ENCODE measurements around the gene ARHGEF25. TPM values are rescaled to one million over a fixed set of nuclear protein-coding genes. Genes with fewer than 3 reads are reported as not detected.
"Not testable (repeated sequence)": the region's sequence is repeated elsewhere in the genome, so short reads cannot be mapped to it uniquely, and the experiment has no call there.

ARHGEF25 gene
- total RNA-seq, 1 experiment from 2014 or later, result 12.9 TPM

DNA sequence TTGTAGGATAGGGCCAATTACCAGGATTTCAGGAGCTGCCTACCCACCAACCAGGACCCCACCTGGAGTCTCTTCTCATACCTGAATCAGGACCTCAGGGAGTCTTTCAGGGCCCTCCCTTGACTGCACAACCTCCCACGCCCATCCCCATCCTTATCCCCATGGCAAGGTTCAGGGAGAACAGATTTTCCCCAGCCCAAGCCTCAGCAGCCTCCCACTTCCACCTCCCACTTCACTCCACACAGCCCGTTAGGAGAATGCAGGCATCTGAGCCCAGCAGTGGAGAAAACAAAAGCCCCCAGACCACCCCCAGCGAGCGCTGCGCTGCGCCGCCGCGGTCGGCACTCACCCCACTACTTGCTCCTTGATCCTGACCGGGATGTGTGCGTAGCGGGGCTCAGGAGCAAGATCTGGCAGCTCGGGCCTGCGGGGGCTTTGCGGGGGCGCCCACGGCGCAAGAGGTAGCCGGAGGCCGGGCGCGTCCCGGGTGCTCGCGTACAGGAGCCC is 20.4 kb downstream of the ARHGEF25 start:
- no peaks in the 10 kb centered on the region for H3K79me2 ChIP-seq (ENCODE audit: low read depth)
- no peaks in the 10 kb centered on the region for H3K27me3 ChIP-seq (ENCODE audit: insufficient read depth, low read depth)
- no peak for TF ChIP-seq EZH2 (IDR thresholded peaks at IDR 0.05; ENCODE audit: low read depth)
- TF ChIP-seq CTCF (conservative IDR thresholded peaks at IDR 0.05), result no peak
- no peaks in the 10 kb centered on the region for H3K9me2 ChIP-seq (ENCODE audit: insufficient read depth)
- H3K27ac ChIP-seq, result no peak overlapping the region
- DNase-seq, result no peak
- POLR2A ChIA-PET (ENCODE audit: unreplicated experiment), result no interaction called here
- intact Hi-C loops (cut with micrococcal nuclease; ENCODE audit: unreplicated experiment), result loop anchor here (5.0 kb wide), 2 partner anchors 61 to 169 kb away; partner anchors contain the start of gene OS9
- no peak overlapping the region; the same call in 1 of the 2 replicates for H3K4me3 ChIP-seq
- H3K4me2 ChIP-seq, result peak overlapping the region; percentile 90; the same call in 1 of the 2 replicates
- H3K9me3 ChIP-seq (ENCODE audit: insufficient read depth, low read depth), result no peaks in the 10 kb centered on the region
- no peaks in the 10 kb centered on the region for H3K36me3 ChIP-seq (ENCODE audit: low read depth)
- no TSS peak for BruUV-seq (replicated peaks)
- H2AFZ ChIP-seq, result no peak overlapping the region
- H3F3A ChIP-seq (ENCODE audit: insufficient read depth, low read depth), result no peaks in the 10 kb centered on the region
- CTCF ChIA-PET, result no interaction called here
- H3K4me1 ChIP-seq (replicated peaks; ENCODE audit: insufficient read depth), result peaks cover 8% of the 10 kb centered on the region; the same call in 1 of the 2 replicates
- no peaks in the 10 kb centered on the region for H4K20me1 ChIP-seq (ENCODE audit: insufficient read depth)

DNA sequence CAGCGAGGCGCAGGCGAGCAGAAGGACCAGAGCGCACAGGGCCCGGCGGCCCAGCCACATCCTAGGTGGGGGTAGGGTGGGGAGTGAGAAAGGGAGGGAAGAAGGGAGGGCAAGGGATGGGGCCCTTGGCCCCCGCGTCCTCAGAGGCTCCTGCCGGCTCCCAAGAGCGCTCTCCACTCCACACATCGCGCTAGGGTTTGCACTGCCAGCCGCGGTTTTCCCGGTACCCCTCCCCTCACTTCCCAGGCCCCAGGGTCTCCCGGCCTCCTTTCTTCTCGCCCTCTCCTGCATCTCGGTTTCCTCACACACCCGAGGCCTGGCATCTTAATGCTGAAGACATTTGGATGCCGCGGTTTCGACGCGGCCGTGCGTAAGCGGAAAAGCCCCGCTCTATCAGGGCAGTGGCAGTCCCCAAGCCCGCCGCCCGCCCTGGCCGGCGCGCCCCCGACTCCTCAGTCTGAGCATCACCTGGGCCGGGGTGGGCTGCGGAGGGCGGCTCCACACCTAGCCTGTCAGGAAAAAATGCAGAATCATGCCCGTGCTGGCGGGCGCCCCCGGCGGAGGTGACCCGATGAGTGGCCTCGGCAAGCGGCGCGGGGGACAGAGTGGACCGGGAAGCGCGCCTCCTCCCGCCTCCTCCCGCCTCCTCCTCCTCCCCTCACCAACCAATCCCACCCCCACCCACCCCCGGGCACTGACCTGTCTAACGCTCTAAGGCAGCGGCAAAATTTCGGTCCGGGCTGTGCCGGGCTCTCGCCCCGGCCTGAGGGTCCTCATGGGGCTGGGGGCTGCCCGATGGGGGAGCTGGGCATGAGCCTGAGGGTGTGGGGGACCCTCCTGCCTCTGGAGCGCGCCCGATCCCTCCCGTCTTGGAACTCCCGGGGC is 21.1 kb downstream of the ARHGEF25 start:
- peak overlapping the region; percentile 64 for H3K4me3 ChIP-seq
- no peaks in the 10 kb centered on the region for H3K36me3 ChIP-seq (ENCODE audit: low read depth)
- no peaks in the 10 kb centered on the region for H3F3A ChIP-seq (ENCODE audit: insufficient read depth, low read depth)
- H3K4me2 ChIP-seq, result peak overlapping the region; percentile 90
- no TSS peak for BruUV-seq (replicated peaks)
- peaks cover 8% of the 10 kb centered on the region; the same call in 1 of the 2 replicates for H3K4me1 ChIP-seq (replicated peaks; ENCODE audit: insufficient read depth)
- ChIA-PET CTCF (interaction anchor here (0.7 kb wide), 1 partner anchor 114 kb away, joined by 3 read pairs; no protein-coding TSS in a partner anchor), POLR2A (ENCODE audit: unreplicated experiment) (no interaction called here)
- no peaks in the 10 kb centered on the region for H3K27me3 ChIP-seq (ENCODE audit: insufficient read depth, low read depth)
- no peaks in the 10 kb centered on the region for H3K79me2 ChIP-seq (ENCODE audit: low read depth)
- peak in 1 of 2 experiments; percentile 19 for DNase-seq
- H3K27ac ChIP-seq, result no peak overlapping the region
- H4K20me1 ChIP-seq (ENCODE audit: insufficient read depth), result no peaks in the 10 kb centered on the region
- no peaks in the 10 kb centered on the region for H3K9me3 ChIP-seq (ENCODE audit: insufficient read depth, low read depth)
- H2AFZ ChIP-seq, result peak overlapping the region; percentile 95
- TF ChIP-seq CTCF (conservative IDR thresholded peaks at IDR 0.05) (no peak), EZH2 (IDR thresholded peaks at IDR 0.05; ENCODE audit: low read depth) (no peak)
- intact Hi-C loops (cut with micrococcal nuclease; ENCODE audit: unreplicated experiment), result loop anchor here (5.0 kb wide), 2 partner anchors 60 to 170 kb away; partner anchors contain the start of gene OS9
- no peaks in the 10 kb centered on the region for H3K9me2 ChIP-seq (ENCODE audit: insufficient read depth)

- Histone ChIP-seq H3K9me3 (ENCODE audit: insufficient read depth, low read depth) (no peaks in the 10 kb centered on the region), H3K27ac (no peak within 1 kb of the TSS), H3K79me2 (ENCODE audit: low read depth) (no peaks in the 10 kb centered on the region), H2AFZ (peak within 1 kb of the TSS; percentile 95), H3K27me3 (ENCODE audit: insufficient read depth, low read depth) (no peaks in the 10 kb centered on the region), H3K9me2 (ENCODE audit: insufficient read depth) (no peaks in the 10 kb centered on the region), H3F3A (ENCODE audit: insufficient read depth, low read depth) (no peaks in the 10 kb centered on the region), H3K36me3 (ENCODE audit: low read depth) (no peaks in the 10 kb centered on the region), H4K20me1 (ENCODE audit: insufficient read depth) (no peaks in the 10 kb centered on the region), H3K4me3 (peak within 1 kb of the TSS; percentile 64), H3K4me2 (peak within 1 kb of the TSS; percentile 90), H3K4me1 (replicated peaks; ENCODE audit: insufficient read depth) (peaks cover 8% of the 10 kb centered on the region; the same call in 1 of the 2 replicates)
- BruUV-seq (replicated peaks), result no TSS peak
- intact Hi-C loops (cut with micrococcal nuclease; ENCODE audit: unreplicated experiment), result loop anchor here (1.0 to 5.0 kb wide), 3 partner anchors 50 to 171 kb away; partner anchors contain the start of gene OS9
- TF ChIP-seq EZH2 (IDR thresholded peaks at IDR 0.05; ENCODE audit: low read depth), result no peak
- TF ChIP-seq CTCF (conservative IDR thresholded peaks at IDR 0.05), result peak; percentile 83
- peak; percentile 40 to 72 for DNase-seq
- CTCF ChIA-PET, result interaction anchor here (0.7 kb wide), 1 partner anchor 113 kb away, joined by 3 read pairs; no protein-coding TSS in a partner anchor
- POLR2A ChIA-PET (ENCODE audit: unreplicated experiment), result no interaction called here
Observed at GRCh38 chr12:57632958-57633840, 22.0 kb downstream of the ARHGEF25 start, which contains the start of gene B4GALNT1. Gene B4GALNT1 (minus strand): TSS chr12:57633201. CDS start chr12:57632132, 1,069 bp downstream.

DNA sequence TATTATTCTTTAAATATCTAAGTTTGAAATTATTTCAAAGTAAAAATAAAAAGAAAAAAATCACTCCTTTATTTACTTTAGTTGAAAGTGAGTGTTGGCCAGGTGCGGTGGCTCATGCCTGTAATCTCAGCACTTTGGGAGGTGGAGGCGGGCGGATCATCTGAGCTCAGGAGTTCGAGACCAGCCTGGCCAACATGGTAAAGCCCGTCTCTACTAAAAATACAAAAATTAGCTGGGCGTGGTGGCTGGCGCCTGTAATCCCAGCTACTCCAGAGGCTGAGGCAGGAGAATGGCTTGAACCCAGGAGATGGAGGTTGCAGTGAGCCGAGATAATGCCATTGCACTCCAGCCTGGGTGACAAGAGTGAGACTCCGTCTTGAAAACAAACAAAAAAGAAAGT is 25.5 kb downstream of the ARHGEF25 start:
- CTCF ChIA-PET, result interaction anchor here (0.7 kb wide), 1 partner anchor 182 kb away, joined by 8 read pairs; the partner anchor contains the start of gene INHBE
- H3K9me3 ChIP-seq (ENCODE audit: insufficient read depth, low read depth); H4K20me1 ChIP-seq (ENCODE audit: insufficient read depth); H3K9me2 ChIP-seq (ENCODE audit: insufficient read depth); H3K79me2 ChIP-seq (ENCODE audit: low read depth); H3K36me3 ChIP-seq (ENCODE audit: low read depth); H2AFZ ChIP-seq; H3K27ac ChIP-seq; H3K4me2 ChIP-seq; POLR2A ChIA-PET (ENCODE audit: unreplicated experiment); H3K4me1 ChIP-seq (replicated peaks; ENCODE audit: insufficient read depth); H3K4me3 ChIP-seq; BruUV-seq (replicated peaks); DNase-seq; intact Hi-C loops (cut with micrococcal nuclease; ENCODE audit: unreplicated experiment); H3F3A ChIP-seq (ENCODE audit: insufficient read depth, low read depth): not testable (repeated sequence)
- peaks cover 24% of the 10 kb centered on the region for H3K27me3 ChIP-seq (ENCODE audit: insufficient read depth, low read depth)

Measured in PC-9 (cell line).